Spleen (tissue), 7 donors: ENCODE data around the gene KAT6B.

ENCODE experiments used
- CTCF ChIP-seq, 11 experiments: fragments of 200-600 bp in 7 of 11; fragments of 450-650 bp in 4 of 11; sonication (generic) in 4 of 11; IDR thresholded peaks in 8 of 11; conservative IDR thresholded peaks in 3 of 11; 1 replicate in 7 of 11; 2 replicates in 4 of 11; pipeline versions ENCODE4 v1.4.0 to v1.8.0; 2016 to 2021; ENCODE audit warnings: antibody characterized with exemption in 11 of 11, inconsistent platforms in 4 of 11, mild to moderate bottlenecking in 1 of 11
- POLR2A ChIP-seq, 3 donors: fragments of 450-650 bp; IDR thresholded peaks; one replicate each; pipeline ENCODE4 v1.5.1; 2017; ENCODE audit warnings: antibody characterized with exemption in 3 of 3, mild to moderate bottlenecking in 1 of 3
- donor health status: DM: no; HTN: no; CAD: no; lungs with moderate emphysema.
- donor health status: DM: no; HTN: no; CAD: no.
- donor health status: DM: no; HTN: no; CAD: no.

DNA sequence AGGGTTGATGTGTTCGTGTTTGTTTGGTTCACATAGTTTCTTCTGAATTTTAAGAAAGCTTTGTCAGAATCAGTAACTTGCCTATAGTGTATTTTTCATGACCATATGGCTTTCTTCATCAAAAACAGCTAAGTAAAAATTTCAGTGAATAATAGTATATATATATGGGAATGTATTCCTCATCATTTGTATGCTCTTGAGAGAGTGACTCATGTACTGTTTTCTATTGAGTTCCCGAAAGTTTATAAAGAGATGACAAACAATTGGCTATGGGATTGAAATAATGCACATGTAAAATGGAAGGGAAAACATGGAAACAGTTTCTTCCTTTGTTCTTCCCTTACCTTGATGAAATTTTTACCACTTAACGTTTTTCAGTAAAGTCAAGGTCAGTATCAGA lies 56.4 kb downstream of the KAT6B start:
- TF ChIP-seq CTCF (IDR thresholded peaks at IDR 0.05 in 8 of 11, conservative IDR thresholded peaks at IDR 0.05 in 3 of 11) (no peak), POLR2A (IDR thresholded peaks at IDR 0.05) (no peak)
